GM18502 (cell line): ENCODE data around the gene EIF4E3.
A peak's percentile ranks its signal among the peaks of the same experiment; 100 is the strongest.

Experiments used
- ATAC-seq: cut with Tn5 transposase; IDR thresholded peaks from one replicate; pipeline ENCODE4 v1.9.1; 2021; ENCODE audit warnings: mild to moderate bottlenecking; ENCODE audit not compliant: unreplicated experiment, poor library complexity

EIF4E3 gene

DNA sequence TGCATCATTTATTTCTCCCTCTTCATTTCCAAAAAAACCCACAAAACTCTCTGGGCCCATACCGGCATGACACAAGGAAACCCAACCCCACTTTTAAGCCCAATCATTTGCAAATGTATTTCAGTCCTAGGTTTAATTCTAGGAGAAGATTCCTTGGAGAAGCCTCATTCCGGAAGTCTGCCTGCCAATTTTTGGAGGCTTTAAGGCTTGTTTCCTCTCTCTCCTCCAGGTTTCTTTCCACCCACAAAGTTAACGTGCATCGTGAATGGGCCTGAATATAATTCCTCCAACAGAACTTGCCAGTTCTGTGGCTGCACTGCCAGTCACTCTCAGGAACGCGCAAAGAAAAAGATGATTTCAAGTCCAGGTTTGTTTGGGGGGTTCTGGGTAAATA is 71.8 kb downstream of the EIF4E3 start:
- no peak for ATAC-seq

GRCh38 chr3:71652781-71653413 is 72.3 kb downstream of the EIF4E3 start:
- ATAC-seq: no peak

GRCh38 chr3:71651625-71652024 is 73.6 kb downstream of the EIF4E3 start:
- ATAC-seq: no peak

DNA sequence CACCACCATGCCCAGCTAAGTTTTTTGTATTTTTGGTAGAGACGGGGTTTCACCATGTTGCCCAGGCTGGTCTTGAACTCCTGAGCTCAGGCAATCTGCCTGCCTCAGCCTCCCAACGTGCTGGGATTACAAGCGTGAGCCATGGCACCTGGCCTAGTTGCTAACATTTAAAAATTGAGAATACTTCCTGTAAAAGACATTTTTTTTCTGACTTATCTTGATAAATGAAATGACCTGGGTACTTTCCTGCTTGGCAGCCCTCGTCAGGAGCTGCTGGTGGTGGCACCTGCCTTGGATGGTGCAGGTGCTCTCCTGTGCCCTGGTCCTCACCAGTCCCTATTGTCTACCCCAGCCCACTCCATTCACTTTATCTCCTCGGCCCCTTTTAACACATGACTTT is 74.8 kb downstream of the EIF4E3 start:
- ATAC-seq: no peak

GRCh38 chr3:71649757-71650156 is 75.4 kb downstream of the EIF4E3 start:
- ATAC-seq: no peak

DNA sequence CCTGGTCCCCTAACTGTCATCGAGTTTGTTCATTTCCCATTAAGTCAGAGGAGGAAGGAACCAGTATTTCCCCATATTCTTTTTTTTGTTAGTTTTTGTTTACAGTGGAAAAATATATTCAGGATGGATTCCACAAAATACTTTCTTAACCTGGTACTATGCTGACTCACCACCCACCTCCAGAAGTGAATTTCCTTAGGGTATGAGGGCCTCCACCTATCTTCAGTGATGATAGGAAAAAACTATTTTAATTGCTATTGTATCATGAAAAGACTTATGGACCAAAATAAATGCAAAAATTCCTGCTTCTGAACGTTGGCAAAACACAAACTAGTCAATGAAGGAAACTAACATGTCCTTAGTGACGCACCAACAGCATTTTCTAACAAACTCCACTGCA is 77.5 kb downstream of the EIF4E3 start:
- ATAC-seq: no peak

DNA sequence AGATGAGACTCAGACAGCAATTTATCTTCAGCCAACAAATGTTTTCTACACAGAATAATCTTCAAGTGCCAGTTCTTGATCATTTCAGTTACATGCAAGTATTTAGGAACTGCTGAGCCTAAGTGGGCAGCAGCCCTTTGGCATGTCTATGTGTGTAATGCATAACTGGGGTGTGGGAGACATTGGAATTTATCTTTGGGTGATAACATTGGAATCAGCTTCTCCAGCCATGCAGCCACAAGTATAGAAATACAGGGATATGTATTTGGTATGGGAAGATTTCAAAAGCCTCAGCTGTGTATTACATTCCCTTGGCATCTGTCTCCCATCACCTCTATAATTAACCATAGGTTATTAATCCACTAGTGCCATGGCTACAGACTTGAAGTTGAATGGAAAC is 78.2 kb downstream of the EIF4E3 start:
- no peak for ATAC-seq

DNA sequence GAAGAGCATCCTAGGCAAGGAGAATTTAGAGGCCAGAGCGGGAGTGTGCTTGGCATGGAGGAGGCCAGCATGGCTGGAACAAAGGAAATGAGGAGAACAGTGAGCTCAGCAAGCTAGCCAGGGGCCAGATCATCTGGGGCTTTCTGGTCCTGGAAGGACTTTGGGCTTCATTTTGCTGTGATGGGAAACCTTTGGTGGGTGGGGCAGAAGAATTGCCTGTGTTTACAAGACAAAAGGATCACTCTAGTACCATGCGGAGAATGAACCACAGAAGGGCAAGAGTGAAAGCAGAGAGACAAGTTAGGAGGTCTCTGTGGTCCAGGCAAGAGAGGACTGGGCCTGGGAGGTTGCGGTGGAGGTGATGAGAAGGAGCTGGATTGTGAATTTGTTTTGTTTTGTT is 80.1 kb downstream of the EIF4E3 start:
- ATAC-seq: no peak

- ATAC-seq: peak; percentile 65
Measured at GRCh38 chr3:71641674-71642073, 83.5 kb downstream of the EIF4E3 start.

DNA sequence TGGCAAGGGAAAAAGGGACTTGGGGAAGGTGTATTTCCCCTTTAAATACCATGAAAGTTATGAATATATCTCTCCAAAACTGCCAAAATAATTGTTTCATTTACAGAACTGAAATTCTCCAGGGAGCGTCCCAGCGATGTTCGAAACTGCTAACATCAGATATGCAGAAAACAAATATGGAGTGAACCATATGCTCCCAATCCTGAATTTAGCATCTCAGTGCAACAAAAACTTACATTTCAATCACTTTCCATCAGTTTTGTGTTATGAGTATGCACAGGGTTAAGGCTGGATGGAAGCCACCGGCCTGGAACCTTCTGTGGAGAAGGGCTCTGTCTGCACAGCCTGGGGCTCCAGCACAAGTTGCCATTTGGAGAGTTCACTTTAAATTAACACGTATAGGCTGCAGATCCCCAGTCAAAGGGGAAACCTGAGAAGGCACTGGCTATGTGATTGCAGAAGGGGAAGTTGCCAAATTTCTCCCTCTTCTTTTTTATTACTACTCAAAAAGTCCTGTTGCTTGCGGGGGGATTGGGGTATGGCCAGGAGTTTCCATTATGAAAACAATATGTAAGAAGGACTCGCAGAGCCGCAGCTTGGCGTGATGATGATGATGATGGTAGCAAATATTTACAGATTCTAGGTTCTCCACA is 84.7 kb downstream of the EIF4E3 start:
- ATAC-seq: no peak

GRCh38 chr3:71636482-71636881 is 88.7 kb downstream of the EIF4E3 start:
- ATAC-seq: no peak

DNA sequence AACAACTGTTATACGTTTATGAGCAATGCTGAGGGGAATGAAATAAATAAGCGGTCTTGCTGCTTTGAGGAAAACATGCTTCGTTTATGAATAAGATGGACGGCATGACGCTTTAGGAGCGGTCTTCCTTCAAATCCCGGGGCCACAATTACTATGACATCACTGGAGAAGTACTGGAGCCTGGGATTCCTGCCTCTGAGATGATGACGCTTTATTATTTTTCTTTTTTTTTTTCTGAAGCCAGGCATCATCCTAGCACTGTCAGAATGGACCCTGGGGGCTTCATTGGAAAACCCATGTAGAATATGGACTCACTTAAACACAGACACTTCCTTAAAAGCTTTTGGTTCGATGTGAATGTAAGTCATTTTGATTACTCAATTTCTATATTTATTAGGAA is 89.2 kb downstream of the EIF4E3 start:
- ATAC-seq: no peak

GRCh38 chr3:71634671-71635070 is 90.5 kb downstream of the EIF4E3 start:
- no peak for ATAC-seq

DNA sequence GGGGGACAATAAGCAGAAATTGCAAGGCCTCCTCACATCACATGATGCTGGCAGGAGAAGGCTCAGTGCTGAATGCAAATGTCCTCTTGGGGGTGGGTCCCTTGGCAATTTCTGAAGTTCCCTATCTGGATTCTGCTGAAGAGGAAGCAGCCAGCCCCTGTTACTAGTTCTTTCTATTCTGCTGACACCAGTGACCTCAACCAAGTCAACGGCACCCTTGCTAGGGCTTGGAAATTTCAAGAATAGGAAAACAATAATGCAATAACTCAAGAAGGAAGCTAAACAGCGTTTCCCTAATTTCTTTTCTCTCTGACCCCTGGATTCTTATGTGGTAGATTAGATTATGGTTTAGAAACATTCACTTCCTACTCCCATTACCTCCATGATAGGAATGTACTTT is 95.5 kb downstream of the EIF4E3 start:
- ATAC-seq: no peak

DNA sequence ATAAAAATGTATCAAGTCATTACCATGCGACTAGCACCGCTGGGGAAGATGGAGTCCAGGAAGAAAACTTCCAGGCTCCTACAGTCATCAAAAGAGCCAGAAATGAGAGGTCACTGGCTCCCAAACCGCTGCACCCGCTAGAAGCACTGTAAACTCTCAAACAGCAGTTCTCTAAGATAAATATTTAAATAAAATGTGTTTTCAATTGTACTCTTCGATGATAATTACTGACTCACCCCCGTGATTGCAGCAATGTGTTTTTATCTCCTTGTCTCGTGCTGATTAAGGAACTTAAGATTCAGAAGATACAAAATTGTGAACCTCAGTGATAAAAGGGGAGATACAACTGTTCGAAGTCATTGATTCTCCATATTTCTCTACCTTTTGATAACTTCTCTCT is 95.9 kb downstream of the EIF4E3 start:
- ATAC-seq: no peak

GRCh38 chr3:71628522-71628921 is 96.7 kb downstream of the EIF4E3 start:
- no peak for ATAC-seq

DNA sequence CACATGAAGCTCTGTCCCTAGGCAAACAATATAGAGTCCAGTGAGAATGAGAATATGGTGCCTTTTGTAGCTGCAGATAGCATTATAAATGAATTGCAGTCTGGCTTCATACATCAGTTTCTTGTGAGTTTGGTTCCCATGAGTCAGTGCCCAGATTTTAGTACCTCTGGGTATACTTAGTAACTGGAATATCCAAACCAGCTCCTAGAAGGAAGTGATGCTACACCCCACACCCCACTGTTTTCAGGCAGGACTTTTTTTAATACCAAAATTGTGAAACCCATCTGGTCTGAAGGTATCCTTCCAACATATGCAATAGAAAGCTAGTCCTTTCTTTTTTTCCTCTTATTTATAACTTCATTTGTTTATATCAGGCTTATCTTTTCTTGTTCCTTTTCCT is 99.5 kb downstream of the EIF4E3 start:
- no peak for ATAC-seq
